ENCODE measurements around the gene SPDYE3.
"Not testable (repeated sequence)": the region's sequence is repeated elsewhere in the genome, so short reads cannot be mapped to it uniquely, and the experiment has no call there.

SPDYE3 gene

GRCh38 chr7:100324194-100324593, 16.7 kb downstream of the SPDYE3 start:
- H3K4me3 ChIP-seq (replicated peaks in 1 of 2; ENCODE audit: low read depth in 2 of 2, low read length in 2 of 2); DNase-seq (ENCODE audit: low read depth in 2 of 2): not testable (repeated sequence)

- not testable (repeated sequence) for DNase-seq (ENCODE audit: low read depth in 2 of 2); H3K4me3 ChIP-seq (replicated peaks in 1 of 2; ENCODE audit: low read depth in 2 of 2, low read length in 2 of 2)
Measured at GRCh38 chr7:100325671-100326070, 18.2 kb downstream of the SPDYE3 start.

DNA sequence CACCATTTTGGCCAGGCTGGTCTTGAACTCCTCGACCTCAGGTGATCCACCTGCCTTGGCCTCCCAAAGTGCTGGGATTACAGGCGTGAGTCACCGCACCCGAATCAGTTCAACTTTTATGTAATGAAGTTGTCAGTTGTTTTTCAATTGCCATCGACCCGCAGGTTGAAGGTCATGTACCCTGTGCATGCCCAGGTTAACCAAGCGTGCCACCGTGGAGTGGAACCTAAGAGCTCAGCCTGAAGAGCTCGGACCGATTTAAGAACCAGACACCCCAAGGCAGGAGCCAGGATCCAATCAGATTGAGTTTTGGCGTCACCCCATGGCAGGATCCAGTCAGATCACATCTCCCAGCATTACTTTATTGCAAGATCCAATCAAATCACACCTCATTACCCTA, 19.4 kb downstream of the SPDYE3 start:
- DNase-seq (ENCODE audit: low read depth in 2 of 2); H3K4me3 ChIP-seq (replicated peaks in 1 of 2; ENCODE audit: low read depth in 2 of 2, low read length in 2 of 2): not testable (repeated sequence)

DNA sequence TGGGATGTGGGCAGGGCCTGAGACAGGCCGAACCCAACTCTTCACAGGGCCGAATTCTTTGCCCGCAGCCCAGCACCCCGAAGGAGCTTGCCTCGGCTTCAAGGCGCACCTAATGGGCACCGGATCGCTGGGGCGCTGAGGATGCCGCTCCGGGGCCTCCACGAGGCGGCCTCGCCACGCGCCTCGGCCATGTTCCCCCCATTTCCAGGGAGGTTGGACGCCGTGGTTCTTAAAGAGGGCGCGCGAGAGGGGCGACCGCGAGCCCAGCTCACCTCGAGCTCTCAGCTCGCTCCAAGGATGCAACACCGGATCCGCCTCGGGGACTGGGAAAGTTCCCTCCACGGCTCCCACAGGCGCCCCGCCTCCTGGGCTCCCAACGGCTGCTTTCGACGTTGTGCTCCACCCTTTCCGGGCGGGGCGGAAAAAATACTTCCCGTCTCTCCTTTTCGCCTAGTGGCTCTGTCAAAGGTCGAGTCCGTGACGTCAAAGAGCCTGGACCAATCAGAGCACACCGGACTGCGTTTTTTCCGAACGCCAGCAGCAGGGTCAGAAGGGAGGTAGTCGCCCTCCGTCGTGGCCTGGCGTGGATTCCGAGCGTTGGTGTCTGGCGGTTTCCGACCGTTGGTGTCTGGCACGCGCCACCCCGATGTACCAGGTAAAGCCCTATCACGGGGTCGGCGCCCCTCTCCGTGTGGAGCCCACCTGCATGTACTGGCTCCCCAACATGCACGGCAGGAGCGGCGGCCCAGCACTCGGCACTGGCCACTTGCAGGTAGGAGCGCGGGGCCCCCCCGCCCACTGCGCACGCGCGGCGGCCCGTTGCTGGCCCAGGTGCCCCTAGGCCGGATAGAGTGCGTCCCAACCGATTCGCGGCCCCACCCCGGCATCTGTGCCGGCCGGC, 28.3 kb downstream of the SPDYE3 start:
- H3K4me3 ChIP-seq (replicated peaks in 1 of 2; ENCODE audit: low read depth in 2 of 2, low read length in 2 of 2) = peak overlapping the region; percentile 67 to 72
- DNase-seq (ENCODE audit: low read depth in 2 of 2) = peak; percentile 94 to 95

DNA sequence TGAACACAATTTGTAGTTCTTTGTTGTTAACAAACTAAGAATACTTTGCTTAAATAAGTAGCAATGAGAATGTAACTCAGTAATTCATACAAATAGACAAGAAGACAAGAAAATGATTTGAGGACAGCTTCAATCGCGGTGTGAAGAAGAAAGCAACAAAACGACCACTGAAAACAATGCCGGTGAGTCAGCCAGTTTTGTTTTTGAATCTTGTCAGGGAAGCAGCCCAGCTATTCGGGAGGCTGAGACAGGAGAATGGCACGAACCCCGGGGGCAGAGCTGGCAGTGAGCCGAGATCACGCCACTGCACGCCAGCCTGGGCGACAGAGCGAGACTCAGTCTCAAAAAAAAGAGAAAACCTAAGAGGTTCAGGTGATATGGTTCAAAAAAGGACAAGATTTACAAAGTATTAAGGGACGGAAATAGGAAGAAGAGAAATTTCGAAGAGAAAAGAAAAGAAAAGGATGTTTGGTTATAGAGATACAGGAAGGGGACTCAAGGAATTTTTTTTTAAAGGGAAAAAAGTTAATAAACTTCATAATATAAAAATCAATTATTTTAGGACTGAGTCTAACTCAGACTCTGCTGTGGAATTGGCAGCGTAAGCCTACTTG, 30.7 kb downstream of the SPDYE3 start:
- H3K4me3 ChIP-seq (replicated peaks in 1 of 2; ENCODE audit: low read depth in 2 of 2, low read length in 2 of 2) = not testable (repeated sequence)
- DNase-seq (ENCODE audit: low read depth in 2 of 2) = peak in 1 of 2 donors; percentile 56

GRCh38 chr7:100341286-100341685, 33.8 kb downstream of the SPDYE3 start:
- DNase-seq (ENCODE audit: low read depth in 2 of 2) = not testable (repeated sequence)

DNA sequence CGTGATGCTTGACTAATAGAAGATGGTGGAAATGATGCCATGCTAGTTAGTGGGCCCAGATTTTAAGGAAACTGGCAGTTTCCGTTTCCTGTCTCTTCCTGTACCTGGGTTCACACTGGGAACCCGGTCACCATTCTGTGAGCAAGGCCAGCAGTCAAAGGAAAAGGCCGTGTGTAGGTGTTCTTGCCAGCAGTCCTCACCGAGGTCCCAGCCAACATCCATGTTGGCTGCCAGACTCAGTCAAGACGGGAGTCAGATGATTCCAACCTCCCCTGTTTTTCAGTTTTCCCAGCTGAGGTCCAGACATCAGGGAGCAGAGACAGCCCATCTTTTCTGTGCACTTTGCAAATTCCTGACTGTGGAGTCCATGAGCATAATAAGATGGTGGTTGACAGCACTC, 35.3 kb downstream of the SPDYE3 start:
- DNase-seq (ENCODE audit: low read depth in 2 of 2) = no peak
- H3K4me3 ChIP-seq (replicated peaks in 1 of 2; ENCODE audit: low read depth in 2 of 2, low read length in 2 of 2) = no peak overlapping the region
- no peak for TF ChIP-seq CTCF (IDR thresholded peaks at IDR 0.05; ENCODE audit: low read depth, low read length)

More at GRCh38 chr7:100341286-100341685, 33.8 kb downstream of the SPDYE3 start:
- H3K4me3 ChIP-seq (replicated peaks in 1 of 2; ENCODE audit: low read depth in 2 of 2, low read length in 2 of 2) = not testable (repeated sequence)

- not testable (repeated sequence) for H3K4me3 ChIP-seq (replicated peaks in 1 of 2; ENCODE audit: low read depth in 2 of 2, low read length in 2 of 2)
Measured at GRCh38 chr7:100344124-100344559, 36.6 kb downstream of the SPDYE3 start.

DNA sequence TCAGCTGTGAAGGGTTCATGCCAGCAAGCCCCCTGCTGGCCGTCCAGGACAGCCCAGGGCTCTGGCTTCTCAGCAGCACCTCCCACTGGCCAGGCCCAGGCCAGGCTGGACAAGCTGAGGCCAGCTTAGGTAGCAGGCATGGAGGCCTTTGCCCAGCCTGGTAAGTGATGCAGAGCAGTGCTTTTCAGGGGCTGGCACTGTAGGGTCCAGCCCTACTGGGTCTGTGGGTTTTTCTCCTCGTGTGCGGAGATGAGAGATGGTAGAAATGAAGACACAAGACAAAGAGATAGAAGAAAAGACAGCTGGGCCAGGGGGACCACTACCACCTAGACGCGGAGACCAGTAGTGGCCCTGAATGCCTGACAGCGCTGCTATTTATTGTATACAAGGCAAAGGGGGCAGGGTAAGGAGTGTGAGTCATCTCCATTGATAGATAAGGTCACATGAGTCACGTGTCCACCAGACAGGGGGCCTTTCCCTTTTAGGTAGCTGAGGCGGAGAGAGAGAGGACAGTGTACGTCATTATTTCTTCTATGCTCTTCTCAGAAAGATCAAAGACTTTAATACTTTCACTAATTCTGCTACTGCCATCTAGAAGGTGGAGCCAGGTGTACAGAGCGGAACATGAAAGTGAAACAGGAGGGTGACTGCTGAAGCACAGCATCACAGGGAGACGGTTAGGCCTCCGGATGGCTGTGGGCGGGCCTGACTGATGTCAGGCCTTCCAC, 37.2 kb downstream of the SPDYE3 start:
- peak; percentile 75 to 79 for DNase-seq (ENCODE audit: low read depth in 2 of 2)
- H3K4me3 ChIP-seq (replicated peaks in 1 of 2; ENCODE audit: low read depth in 2 of 2, low read length in 2 of 2) = not testable (repeated sequence)
- TF ChIP-seq CTCF (IDR thresholded peaks at IDR 0.05; ENCODE audit: low read depth, low read length) = peak; percentile 28

More at GRCh38 chr7:100344124-100344559, 36.6 kb downstream of the SPDYE3 start:
- not testable (repeated sequence) for DNase-seq (ENCODE audit: low read depth in 2 of 2)

DNA sequence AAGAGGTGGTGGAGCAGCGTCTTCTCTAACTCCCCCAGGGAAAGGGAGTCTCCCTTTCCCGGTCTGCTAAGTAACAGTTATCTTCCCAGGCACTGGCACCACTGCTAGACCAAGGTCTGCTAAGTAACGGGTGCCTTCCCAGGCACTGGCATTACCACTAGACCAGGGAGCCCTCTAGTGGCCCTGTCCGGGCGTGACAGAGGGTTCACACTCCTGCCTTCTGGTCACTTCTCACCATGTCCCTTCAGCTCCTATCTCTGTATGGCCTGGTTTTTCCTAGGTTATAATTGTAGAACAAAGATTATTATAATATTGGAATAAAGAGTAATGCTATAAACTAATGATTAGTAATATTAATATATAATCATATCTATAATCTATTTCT, 37.8 kb downstream of the SPDYE3 start:
- peak; percentile 49 to 68 for DNase-seq (ENCODE audit: low read depth in 2 of 2)
- TF ChIP-seq CTCF (IDR thresholded peaks at IDR 0.05; ENCODE audit: low read depth, low read length) = peak; percentile 35
- not testable (repeated sequence) for H3K4me3 ChIP-seq (replicated peaks in 1 of 2; ENCODE audit: low read depth in 2 of 2, low read length in 2 of 2)
